Neutrophil (primary cell): ENCODE data around the gene DACH1.

Experiments used
- H3K27ac ChIP-seq: fragments of 200-600 bp; sonication (generic); 2 replicates; pipeline ENCODE4 v1.5.1; 2016; ENCODE audit warnings: mild to moderate bottlenecking, moderate library complexity
- H3K27me3 ChIP-seq: fragments of 200-600 bp; sonication (generic); 2 replicates; pipeline ENCODE4 v1.6.0; 2016; ENCODE audit warnings: mild to moderate bottlenecking
- H3K36me3 ChIP-seq: fragments of 200-600 bp; sonication (generic); 2 replicates; pipeline ENCODE4 v1.5.1; 2017
- H3K4me1 ChIP-seq, 2 experiments: fragments of 200-600 bp in 1 of 2; sonication (generic) in 1 of 2; 1 replicate in 1 of 2; 2 replicates in 1 of 2; pipeline versions ENCODE4 v1.5.1 to v1.6.1; 2013 to 2016; ENCODE audit warnings: low read depth in 1 of 2, low read length in 1 of 2, mild to moderate bottlenecking in 1 of 2, moderate library complexity in 1 of 2; ENCODE audit not compliant: control insufficient read depth in 1 of 2, insufficient read depth in 1 of 2
- H3K4me3 ChIP-seq, 2 experiments: fragments of 200-600 bp in 1 of 2; sonication (generic) in 1 of 2; 1 replicate in 1 of 2; 2 replicates in 1 of 2; pipeline ENCODE4 v1.5.1; 2013 to 2016; ENCODE audit warnings: low read depth in 1 of 2, low read length in 1 of 2, mild to moderate bottlenecking in 1 of 2, moderate library complexity in 1 of 2
- H3K9me3 ChIP-seq: fragments of 200-600 bp; sonication (generic); 2 replicates; pipeline ENCODE4 v1.5.1; 2016
- CTCF ChIP-seq: fragments of 200-600 bp; sonication (generic); IDR thresholded peaks from 2 replicates; pipeline ENCODE4 v1.5.1; 2016; ENCODE audit warnings: antibody characterized with exemption

Gene DACH1

GRCh38 chr13:71862459-71862943 is 4.5 kb downstream of the DACH1 start:
- Histone ChIP-seq H3K36me3 (no peaks in the 10 kb centered on the region), H3K4me1 (peaks cover 28 to 45% of the 10 kb centered on the region in 2 experiments), H3K4me3 (no peak overlapping the region), H3K27ac (no peak overlapping the region), H3K9me3 (no peaks in the 10 kb centered on the region), H3K27me3 (no peaks in the 10 kb centered on the region)
- no peak for TF ChIP-seq CTCF

GRCh38 chr13:71861769-71862458 is 5.1 kb downstream of the DACH1 start:
- no peak overlapping the region for H3K27ac ChIP-seq
- H3K36me3 ChIP-seq: no peaks in the 10 kb centered on the region
- no peaks in the 10 kb centered on the region for H3K27me3 ChIP-seq
- no peak overlapping the region for H3K4me3 ChIP-seq
- H3K4me1 ChIP-seq: peaks cover 23 to 42% of the 10 kb centered on the region in 2 experiments
- TF ChIP-seq CTCF: no peak
- H3K9me3 ChIP-seq: no peaks in the 10 kb centered on the region

- H3K4me3 ChIP-seq: no peak overlapping the region
- H3K27ac ChIP-seq: no peak overlapping the region
Measured at GRCh38 chr13:71860547-71861138, 6.4 kb downstream of the DACH1 start.

GRCh38 chr13:71858647-71859046 is 8.4 kb downstream of the DACH1 start:
- no peak for TF ChIP-seq CTCF

More at GRCh38 chr13:71860547-71861138, 6.4 kb downstream of the DACH1 start:
- Histone ChIP-seq H3K4me1 (peaks cover 26 to 51% of the 10 kb centered on the region in 2 experiments), H3K27me3 (no peaks in the 10 kb centered on the region), H3K9me3 (no peaks in the 10 kb centered on the region), H3K36me3 (no peaks in the 10 kb centered on the region)
- TF ChIP-seq CTCF: no peak

GRCh38 chr13:71856548-71857043 is 10.4 kb downstream of the DACH1 start:
- H3K9me3 ChIP-seq: no peaks in the 10 kb centered on the region
- no peaks in the 10 kb centered on the region for H3K27me3 ChIP-seq
- peaks cover 3 to 24% of the 10 kb centered on the region in 2 experiments for H3K4me1 ChIP-seq
- TF ChIP-seq CTCF: no peak
- H3K36me3 ChIP-seq: no peaks in the 10 kb centered on the region
- H3K27ac ChIP-seq: no peak overlapping the region
- H3K4me3 ChIP-seq: no peak overlapping the region

More at GRCh38 chr13:71858647-71859046, 8.4 kb downstream of the DACH1 start:
- H3K4me1 ChIP-seq: peaks cover 18 to 42% of the 10 kb centered on the region in 2 experiments
- no peaks in the 10 kb centered on the region for H3K27me3 ChIP-seq
- H3K4me3 ChIP-seq: no peak overlapping the region
- H3K27ac ChIP-seq: no peak overlapping the region
- no peaks in the 10 kb centered on the region for H3K36me3 ChIP-seq
- no peaks in the 10 kb centered on the region for H3K9me3 ChIP-seq
